22Rv1 (cell line): ENCODE results near the gene SERPING1.

Source experiments
- CTCF ChIP-seq: fragments of 450-650 bp; IDR thresholded peaks from 2 replicates; pipeline ENCODE4 v1.5.1; 2017; ENCODE audit warnings: mild to moderate bottlenecking
- ZFX ChIP-seq: fragments of 450-650 bp; IDR thresholded peaks from 2 replicates; pipeline ENCODE4 v1.6.1; 2017; ENCODE audit warnings: antibody characterized with exemption, borderline replicate concordance

GRCh38 chr11:57650739-57651090 lies 53.2 kb downstream of the SERPING1 start:
- TF ChIP-seq CTCF: no peak
- TF ChIP-seq ZFX: no peak
